Fibroblast of the aortic adventitia (primary cell): Measurements from ENCODE around the gene KCNK15. TPM values are rescaled to one million over a fixed set of nuclear protein-coding genes. Genes with fewer than 3 reads are reported as not detected.

Experiments used
- DNase-seq: peaks from one replicate; pipeline ENCODE4 v3.0.0-alpha.2; 2010; ENCODE audit warnings: low read depth
- H3K4me3 ChIP-seq: 2 replicates; pipeline ENCODE4 v1.5.1; 2011; ENCODE audit warnings: low read depth, mild to moderate bottlenecking, control low read depth, low read length, moderate library complexity
- total RNA-seq: library from RNA; depleted of rRNA; stranded (reverse); fragments of >200 nt; gene quantifications from 2 replicates; pipeline ENCODE4 v1.2.3, GENCODE V29; 2012; ENCODE audit warnings: low replicate concordance
- TF ChIP-seq, protein P1 (sequence below): IDR thresholded peaks from 2 replicates; pipeline ENCODE4 v1.5.1; 2011; ENCODE audit warnings: mild to moderate bottlenecking, low read length, control low read depth, inconsistent platforms; ENCODE audit not compliant: insufficient read depth

KCNK15 gene
- total RNA-seq, 1 donor: 8.5 TPM

- no peak for DNase-seq
- TF ChIP-seq, protein P1, sequence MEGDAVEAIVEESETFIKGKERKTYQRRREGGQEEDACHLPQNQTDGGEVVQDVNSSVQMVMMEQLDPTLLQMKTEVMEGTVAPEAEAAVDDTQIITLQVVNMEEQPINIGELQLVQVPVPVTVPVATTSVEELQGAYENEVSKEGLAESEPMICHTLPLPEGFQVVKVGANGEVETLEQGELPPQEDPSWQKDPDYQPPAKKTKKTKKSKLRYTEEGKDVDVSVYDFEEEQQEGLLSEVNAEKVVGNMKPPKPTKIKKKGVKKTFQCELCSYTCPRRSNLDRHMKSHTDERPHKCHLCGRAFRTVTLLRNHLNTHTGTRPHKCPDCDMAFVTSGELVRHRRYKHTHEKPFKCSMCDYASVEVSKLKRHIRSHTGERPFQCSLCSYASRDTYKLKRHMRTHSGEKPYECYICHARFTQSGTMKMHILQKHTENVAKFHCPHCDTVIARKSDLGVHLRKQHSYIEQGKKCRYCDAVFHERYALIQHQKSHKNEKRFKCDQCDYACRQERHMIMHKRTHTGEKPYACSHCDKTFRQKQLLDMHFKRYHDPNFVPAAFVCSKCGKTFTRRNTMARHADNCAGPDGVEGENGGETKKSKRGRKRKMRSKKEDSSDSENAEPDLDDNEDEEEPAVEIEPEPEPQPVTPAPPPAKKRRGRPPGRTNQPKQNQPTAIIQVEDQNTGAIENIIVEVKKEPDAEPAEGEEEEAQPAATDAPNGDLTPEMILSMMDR: no peak
- no peak overlapping the region for H3K4me3 ChIP-seq
Measured at GRCh38 chr20:44787299-44787698, 41.6 kb downstream of the KCNK15 start.

DNA sequence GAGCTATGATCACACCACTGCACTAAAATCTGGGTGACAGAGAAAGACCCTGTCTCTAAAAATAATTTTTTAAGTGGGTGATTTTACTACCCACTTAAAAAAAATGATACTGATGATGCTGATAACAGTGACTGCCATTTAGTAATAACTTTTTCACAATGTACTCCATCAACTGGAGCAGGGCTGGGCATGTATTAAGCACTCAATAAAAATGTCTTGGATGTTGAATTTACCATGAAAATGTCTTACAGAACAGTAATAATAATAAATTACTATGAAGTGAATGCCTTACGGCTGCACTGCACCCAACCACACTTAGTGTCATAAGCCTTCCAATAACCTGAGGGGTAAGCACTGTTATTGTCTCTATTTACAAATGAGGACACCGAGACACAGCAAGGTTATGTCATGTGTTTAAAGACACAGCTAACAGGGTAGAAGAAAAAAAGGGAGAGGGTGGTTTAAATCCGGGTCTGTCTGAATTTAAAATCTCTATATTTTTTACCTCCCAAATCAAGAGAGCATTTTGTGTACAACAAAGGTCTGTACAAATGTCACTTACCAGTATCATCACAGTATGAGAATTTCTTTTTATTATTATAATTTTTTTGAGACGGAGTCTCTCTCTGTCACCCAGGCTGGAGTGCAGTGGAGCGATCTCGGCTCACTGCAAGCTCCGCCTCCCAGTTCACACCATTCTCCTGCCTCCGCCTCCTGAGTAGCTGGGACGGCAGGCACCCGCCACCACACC lies 43.2 kb downstream of the KCNK15 start:
- no peak overlapping the region for H3K4me3 ChIP-seq
- TF ChIP-seq, protein P1: no peak
- no peak for DNase-seq

DNA sequence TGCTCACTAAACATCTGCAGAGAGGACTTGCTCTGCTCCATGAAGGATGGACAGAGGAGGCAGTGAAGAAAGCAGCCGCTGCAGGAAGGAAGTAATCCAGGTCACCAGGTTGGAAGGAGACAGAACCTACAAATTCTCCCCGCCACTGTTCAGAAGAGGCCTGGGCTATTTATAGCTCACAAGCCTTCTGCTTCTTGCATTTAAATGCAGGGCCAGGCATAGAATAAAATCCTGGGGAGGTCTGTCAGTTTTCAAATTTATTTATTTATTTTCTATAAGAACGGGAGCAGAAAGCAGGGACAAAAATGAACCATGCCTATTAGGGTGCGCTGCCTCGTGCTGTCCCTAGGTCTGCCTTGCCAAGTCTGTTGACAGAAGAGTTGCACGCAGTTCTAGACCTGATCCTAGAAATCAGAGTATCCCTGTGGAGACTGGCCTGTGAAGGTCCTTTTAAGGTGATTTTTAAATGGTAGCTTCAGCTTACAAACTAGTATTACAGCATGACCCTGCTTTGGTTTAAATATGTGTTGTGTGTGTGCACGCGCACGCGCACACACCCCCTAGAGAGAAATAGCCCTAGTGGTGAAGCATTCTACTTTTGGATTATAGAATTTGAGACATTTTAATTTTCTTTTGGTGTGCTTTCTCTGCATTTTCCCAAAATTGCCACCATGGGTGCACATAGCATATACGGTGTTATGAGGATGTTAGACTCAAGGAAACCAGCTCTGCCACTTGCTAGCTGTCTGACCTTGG lies 45.2 kb downstream of the KCNK15 start:
- TF ChIP-seq, protein P1: no peak
- H3K4me3 ChIP-seq: no peak overlapping the region
- DNase-seq: no peak

GRCh38 chr20:44792796-44793195 lies 47.1 kb downstream of the KCNK15 start:
- TF ChIP-seq, protein P1: no peak
- no peak overlapping the region for H3K4me3 ChIP-seq
- no peak for DNase-seq

DNA sequence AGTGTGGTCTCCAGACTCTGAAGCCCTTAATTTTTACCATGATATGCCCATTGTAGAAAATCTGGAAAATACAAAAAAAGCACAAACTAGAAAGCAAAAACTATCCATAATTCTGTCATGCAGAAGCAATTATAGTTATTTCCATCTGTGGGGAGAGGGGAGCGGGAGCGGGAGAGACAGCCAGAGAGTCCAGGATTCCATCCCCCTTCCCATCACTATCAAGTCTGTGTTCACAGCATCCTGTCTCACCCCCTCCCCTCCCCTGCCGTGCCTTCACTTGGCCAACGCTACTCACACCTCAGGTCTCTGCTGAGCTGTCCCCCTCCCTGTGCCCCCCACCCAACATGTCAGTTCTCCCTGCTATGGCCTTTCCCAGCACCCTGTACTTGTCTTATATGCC lies 50.2 kb downstream of the KCNK15 start:
- DNase-seq: no peak
- no peak overlapping the region for H3K4me3 ChIP-seq
- TF ChIP-seq, protein P1: no peak

GRCh38 chr20:44796311-44796710 lies 50.6 kb downstream of the KCNK15 start:
- TF ChIP-seq, protein P1: no peak
- no peak for DNase-seq

More at GRCh38 chr20:44796311-44796710, 50.6 kb downstream of the KCNK15 start:
- H3K4me3 ChIP-seq: no peak overlapping the region
